Stimulated activated CD8-positive, alpha-beta memory T cell treated with anti-CD3 and anti-CD28 coated beads, Interleukin-2, amount 100 ng/mL, for 48 hours (primary cell): ENCODE measurements around the gene TRA2B.

ENCODE experiments used
- DNase-seq, 2 donors: peaks; one replicate each; pipeline ENCODE4 v3.0.0-alpha.2; 2020; ENCODE audit warnings: low read depth in 2 of 2

The TRA2B gene

DNA sequence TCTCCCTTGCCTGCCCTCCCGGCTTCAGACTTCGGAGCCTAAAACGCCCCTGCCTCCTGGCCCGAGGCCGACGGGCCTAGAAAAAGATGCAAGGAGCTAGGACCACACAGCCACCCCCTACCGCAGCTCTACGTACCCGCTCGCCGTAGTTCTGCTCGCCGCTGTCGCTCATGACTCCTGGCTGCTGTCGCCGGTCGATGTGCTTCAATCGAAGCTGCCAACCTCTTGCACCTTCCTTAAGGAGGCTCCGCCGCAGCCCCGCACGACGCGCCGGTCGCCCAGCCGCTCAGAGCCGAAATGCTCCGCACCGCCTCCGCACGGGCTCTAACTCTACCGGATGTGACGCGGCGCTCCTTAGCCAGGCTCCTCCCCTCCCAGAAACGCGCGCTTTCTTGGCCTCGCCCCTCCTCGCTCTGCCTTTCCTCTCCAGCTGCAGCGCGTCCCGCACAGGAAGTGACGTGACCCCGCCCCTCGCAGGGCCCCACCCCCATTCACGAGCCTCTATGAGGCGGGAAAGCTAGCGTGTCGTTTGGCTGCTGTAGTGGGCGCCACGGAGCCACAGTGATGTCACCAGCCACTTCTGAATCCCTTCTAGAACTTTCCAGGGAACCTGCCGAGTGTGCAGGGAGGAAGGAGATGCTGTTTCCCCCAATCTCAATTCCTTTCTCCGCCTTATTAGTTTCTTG lies at the start of gene TRA2B:
Gene TRA2B, minus strand, starts transcription at position 326 of the 686 bp plus-strand sequence. Its CDS starts 154 bp downstream, at position 172.
- peak; percentile 96 to 98 for DNase-seq

DNA sequence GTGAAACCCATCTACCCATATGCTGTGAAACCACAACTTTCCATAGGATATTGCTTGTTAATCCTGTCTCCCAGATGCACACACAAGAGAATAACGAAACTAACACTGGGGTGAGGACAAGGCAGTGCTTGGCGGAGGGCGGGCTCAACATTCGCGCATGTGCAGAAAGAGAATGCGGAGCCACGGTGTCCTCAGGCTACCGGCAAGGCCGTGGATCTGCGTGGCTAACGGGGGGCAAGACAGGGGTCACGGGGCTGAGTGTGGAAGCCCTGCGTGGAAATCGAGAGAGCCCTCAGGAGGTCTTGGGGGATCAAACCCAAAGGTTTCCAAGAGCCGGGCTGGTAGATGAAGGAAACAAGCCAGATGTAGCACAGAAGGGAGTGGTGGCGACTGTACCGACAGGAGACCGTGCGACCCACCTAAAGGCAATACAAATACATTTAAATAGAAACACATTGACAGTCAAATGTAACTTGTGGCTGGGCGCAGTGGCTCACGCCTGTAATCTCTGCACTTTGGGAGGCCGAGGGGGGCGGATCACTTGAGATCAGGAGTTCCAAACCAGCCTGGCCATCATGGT lies 48.5 kb upstream of the TRA2B start:
- no peak for DNase-seq

DNA sequence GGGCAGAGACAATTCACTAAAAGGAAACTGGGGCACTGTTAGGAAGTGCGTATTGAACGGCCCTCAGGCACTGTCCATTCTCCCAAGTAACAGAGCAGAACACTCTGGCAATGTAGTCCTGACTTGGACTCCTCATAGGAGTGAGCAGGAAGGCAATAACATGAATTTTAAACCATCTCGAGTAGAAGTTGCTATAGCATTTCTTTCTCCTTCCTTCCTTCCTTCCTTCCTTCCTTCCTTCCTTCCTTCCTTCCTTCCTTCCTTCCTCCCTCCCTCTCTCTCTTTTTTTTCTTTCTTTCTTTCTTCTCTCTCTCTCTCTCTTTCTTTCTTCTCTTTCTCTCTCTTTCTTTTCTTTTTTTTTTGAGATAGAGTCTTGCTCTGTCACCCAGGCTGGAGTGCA lies 46.4 kb upstream of the TRA2B start:
- DNase-seq, result no peak

DNA sequence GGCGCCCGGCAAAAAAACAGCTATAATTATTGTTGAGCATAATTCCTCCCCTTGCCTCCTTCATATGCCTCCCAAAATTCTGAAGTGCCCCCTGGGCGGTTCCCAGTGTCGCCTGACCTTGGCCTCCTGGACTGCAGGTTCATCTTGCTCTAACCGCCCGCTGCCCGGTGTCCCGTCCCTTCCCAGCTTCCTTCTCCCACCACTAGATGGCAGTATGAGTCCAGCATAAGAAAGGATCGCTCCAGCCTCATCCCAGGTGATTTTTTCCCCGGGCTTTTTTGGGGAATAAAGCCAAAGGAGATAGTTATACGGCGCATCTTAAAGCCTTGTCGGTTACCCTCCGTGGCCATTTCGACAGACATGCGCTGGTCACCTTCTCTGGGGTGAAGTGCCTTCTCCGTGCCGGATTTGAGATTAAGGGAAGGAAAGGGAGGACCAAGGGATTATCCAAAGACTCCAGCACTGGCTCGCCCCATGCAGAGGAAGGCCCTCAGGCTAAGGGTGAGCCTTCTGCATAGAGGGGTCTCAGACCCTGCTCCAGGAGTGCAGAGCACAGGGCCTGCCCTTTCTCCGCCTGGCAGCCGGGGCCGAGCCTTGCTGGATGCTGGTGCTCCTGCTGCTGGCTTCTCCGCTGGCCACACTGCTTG lies 45.8 kb upstream of the TRA2B start:
- DNase-seq, result no peak

DNA sequence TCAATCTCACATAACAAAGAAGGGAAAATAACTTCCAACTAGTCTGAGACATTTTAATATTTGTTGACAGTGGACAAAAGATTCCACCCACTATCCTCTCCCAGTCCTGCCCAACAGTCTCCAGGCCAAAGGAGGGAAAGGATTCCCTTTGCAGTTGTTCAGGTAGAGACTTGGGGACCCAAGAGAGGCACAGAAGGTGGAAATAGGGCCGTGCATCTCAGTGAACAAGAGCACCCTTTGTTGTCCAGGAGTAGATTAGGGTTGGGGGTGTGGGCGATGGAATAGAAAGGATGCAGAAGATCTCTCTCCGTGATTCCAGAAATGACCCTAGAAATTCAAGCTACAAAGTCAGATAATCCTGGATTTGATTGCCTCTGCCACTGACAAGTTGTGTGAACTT lies 44.8 kb upstream of the TRA2B start:
- DNase-seq, result no peak

- no peak for DNase-seq
These were observed 43.8 kb upstream of the TRA2B start for GRCh38 chr3:185981621-185982020.

DNA sequence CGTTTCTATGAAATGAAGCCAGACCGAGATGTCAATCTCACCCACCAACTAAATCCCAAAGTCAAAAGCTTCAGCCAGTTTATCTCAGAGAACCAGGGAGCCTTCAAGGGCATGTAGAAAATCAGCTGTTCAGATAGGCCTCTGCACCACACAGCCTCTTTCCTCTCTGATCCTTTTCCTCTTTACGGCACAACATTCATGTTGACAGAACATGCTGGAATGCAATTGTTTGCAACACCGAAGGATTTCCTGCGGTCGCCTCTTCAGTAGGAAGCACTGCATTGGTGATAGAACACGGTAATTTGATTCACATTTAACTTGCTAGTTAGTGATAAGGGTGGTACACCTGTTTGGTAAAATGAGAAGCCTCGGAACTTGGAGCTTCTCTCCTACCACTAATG lies 41.9 kb upstream of the TRA2B start:
- no peak for DNase-seq

GRCh38 chr3:185978516-185978915 lies 40.7 kb upstream of the TRA2B start:
- DNase-seq, result no peak

DNA sequence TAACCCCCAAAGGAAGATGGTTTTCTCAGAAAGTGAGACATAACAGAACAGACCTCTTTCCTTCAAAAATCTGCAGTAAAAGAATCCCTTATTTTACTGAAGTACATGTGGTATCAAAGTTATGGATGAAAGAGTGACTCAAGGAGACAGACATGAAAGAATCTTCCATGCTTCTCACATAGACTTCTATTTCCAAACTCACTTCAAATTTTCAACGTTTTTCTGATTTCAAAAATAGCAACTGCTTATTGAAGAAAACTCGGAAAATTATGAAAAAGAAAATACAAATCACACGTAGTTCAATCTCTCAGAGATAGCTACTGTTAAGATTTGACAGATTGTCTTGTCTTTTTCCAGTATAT lies 39.8 kb upstream of the TRA2B start:
- no peak for DNase-seq

DNA sequence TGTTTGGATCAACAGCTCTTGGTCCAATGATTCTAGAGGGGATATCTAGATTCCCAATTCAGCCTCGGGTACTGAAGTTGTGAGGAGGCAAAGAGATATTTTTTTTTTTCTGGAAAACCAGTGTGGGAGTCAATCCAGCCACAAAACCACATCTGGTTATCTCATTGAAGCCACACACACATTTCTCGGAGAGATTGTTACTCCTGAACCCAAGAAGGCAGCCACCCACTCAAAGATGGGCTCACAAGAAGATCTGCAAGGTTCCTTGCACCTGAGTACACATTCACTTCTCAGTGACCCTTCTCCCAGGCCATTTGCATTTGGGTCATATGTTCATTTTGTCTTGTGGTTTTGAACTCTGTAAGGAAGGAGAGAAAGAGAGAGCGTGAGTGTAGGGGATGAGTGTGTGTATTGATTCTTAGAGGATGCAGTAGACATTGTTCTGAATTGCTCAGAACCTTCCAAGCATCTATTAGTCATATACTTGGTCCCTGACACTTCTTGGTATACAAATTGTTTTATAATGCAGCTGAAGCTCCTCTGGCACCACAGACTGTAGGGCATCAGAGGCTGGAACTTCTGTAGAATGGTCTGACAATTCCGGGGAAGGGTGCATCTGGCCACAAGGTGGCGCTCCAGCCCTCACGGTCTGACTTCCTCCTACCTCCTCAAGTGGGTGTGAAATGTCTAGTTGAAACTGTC lies 39.3 kb upstream of the TRA2B start:
- peak; percentile 82 to 86 for DNase-seq

GRCh38 chr3:185976100-185976499 lies 38.3 kb upstream of the TRA2B start:
- DNase-seq, result no peak

GRCh38 chr3:185971579-185971978 lies 33.8 kb upstream of the TRA2B start:
- no peak for DNase-seq

- DNase-seq, result no peak
These were observed 30.4 kb upstream of the TRA2B start for GRCh38 chr3:185968168-185968567.

DNA sequence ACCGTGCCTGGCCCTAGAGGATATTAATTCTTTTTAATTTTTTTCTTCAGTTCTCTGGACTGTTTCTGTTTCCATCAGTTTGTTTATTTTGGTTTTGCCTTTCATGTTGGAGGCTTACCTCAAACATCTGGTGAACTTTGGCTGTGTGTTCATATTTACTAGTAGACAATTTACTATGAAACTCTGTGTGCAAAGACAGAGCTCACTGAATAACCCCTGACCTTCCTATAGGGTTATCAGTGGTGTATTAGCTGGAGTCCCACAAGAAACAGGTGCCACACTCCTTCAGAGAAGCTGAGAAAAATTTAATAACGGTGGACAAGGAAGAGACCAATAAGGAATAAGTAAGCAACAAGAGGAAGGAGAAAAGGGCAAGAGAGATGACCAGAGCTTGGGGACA lies 28.8 kb upstream of the TRA2B start:
- no peak for DNase-seq

DNA sequence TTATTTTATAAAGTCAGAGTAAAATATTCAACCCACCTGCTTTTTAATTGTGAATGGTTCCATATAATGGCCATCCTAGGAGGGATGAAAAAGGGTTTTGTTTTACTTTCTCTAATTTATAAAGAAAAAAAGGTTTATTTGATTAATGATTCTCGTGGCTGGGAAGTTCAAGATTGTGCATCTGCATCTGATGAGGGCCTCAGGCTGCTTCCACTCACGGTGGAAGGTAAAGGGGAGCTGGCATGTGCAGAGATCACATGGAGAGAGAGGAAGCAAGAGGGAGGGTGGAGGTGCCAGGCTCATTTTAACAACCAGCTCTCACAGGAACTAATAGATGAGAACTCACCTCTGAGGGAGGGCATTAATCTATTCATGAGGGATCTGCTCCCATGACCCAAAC lies 27.7 kb upstream of the TRA2B start:
- DNase-seq, result no peak

DNA sequence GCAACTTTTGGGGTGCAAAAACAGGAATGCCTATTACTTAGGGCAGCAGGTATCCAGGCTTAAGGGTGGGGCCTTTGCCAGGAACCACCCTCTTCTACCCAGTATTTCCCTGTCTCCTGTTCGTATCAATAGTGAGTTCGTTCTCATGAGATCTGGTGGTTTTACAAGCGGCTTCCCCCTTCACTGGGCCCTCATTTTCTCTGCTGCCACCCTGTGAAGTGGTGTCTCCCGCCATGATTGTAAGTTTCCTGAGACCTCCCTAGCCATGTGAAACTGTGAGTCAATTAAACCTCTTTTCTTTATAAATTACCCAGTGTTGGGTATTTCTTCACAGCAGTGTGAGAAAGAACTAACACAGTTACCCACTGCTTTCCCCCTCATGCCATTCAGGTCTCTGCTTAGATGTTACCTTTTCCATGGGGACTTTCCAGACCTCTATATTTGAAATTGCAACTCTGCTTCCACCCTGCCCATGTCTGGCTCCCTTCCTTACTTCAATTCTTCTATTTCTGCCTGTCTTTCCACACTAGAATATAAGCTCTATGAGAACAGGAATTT lies 23.9 kb upstream of the TRA2B start:
- DNase-seq, result no peak

- DNase-seq, result no peak
These were observed 22.9 kb upstream of the TRA2B start for GRCh38 chr3:185960522-185961288.

DNA sequence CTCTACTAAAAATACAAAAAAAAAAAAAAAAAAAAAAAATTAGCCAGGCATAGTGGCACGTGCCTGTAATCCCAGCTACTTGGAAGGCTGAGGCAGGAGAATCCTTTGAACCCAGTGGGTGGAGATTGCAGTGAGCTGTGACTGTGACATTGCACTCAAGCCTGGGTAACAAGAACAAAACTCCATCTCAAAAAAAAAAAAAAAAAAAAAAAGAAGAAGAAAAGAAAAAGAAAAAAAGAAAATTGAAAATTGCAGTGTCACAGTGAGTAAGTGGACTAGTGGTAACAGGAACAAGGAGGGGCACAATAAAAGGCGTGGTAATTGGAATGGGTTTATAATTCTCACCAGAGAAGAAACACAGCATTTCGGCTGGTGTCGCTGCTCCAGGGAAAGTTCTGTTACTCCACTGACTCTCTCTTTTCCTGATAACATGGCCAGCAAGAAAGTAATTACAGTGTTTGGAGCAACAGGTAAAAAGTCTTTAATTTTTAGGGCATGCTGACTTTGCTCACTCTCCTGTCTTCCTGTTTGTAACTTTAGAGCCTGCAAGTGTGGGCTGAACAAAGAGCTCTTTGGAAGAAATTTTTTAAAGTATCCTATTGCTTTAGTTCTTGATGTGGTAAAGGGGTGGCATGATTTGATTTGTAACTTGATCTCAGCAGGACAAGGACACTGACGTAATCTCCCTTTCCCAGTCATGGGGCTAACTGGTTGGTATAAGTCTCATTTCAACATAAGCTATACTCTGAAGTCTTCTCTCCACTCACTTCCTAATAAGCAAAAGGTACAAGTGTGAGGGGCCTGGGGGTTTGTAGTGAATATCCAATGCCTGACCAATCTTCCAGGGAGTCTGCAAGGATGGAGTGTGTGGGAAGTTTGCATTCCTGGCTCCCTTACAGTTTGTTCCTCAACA lies 22.1 kb upstream of the TRA2B start:
- DNase-seq, result no peak

- no peak for DNase-seq
These were observed 20.8 kb upstream of the TRA2B start for GRCh38 chr3:185958626-185959025.

DNA sequence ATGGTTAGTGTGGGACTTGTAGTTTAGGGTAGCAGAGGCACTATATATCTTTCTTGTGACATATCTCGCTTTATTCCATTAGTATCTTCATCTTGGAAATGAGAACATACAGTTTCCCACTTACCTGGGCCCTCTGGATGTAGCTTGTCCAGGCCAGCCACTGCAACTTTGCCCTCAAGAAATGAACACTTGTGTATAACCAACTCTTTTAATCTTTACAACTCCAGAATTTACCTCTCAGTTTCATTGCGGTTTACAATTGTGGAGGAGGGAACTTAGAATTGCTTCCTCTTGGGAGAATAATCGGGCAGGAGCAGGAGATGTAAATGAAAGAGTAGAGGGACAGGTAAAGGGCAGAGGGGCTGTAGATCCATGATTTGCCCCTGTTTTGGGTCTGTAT lies 18.4 kb upstream of the TRA2B start:
- no peak for DNase-seq

- DNase-seq, result no peak
These were observed 16.5 kb upstream of the TRA2B start for GRCh38 chr3:185954366-185954723.
